Suprapubic skin (tissue), 4 donors: ENCODE results near the gene IGFBP7. TPM values are rescaled to one million over a fixed set of nuclear protein-coding genes. Genes with fewer than 3 reads are reported as not detected.

Source experiments
- DNase-seq, 2 donors: peaks; one replicate each; pipeline ENCODE4 v3.0.0-alpha.2; 2019; ENCODE audit warnings: low spot score in 2 of 2
- H3K27ac ChIP-seq: fragments of 200-600 bp; sonication (generic); one replicate; pipeline ENCODE4 v1.5.1; 2019
- H3K27me3 ChIP-seq: fragments of 200-600 bp; sonication (generic); one replicate; pipeline ENCODE4 v1.5.1; 2019
- H3K36me3 ChIP-seq: fragments of 200-600 bp; sonication (generic); one replicate; pipeline ENCODE4 v1.5.1; 2019
- H3K4me1 ChIP-seq: fragments of 200-600 bp; sonication (generic); one replicate; pipeline ENCODE4 v1.5.1; 2019
- H3K4me3 ChIP-seq: fragments of 200-600 bp; sonication (generic); one replicate; pipeline ENCODE4 v1.5.1; 2019; ENCODE audit warnings: mild to moderate bottlenecking
- H3K9me3 ChIP-seq: fragments of 200-600 bp; sonication (generic); one replicate; pipeline ENCODE4 v1.5.1; 2019
- CTCF ChIP-seq, 2 donors: fragments of 200-600 bp in 1 of 2; fragments of 450-650 bp in 1 of 2; sonication (generic) in 1 of 2; IDR thresholded peaks; one replicate each; pipeline ENCODE4 v1.5.1; 2016 to 2019; ENCODE audit warnings: antibody characterized with exemption in 2 of 2, mild to moderate bottlenecking in 1 of 2, moderate library complexity in 1 of 2
- EP300 ChIP-seq: sonication (generic); formaldehyde crosslinking; IDR thresholded peaks from one replicate; pipeline ENCODE4 v1.6.1; 2017; ENCODE audit warnings: antibody characterized with exemption
- POLR2A ChIP-seq, 2 donors: fragments of 450-650 bp; IDR thresholded peaks; one replicate each; pipeline ENCODE4 v1.6.1; 2017; ENCODE audit warnings: antibody characterized with exemption in 2 of 2, mild to moderate bottlenecking in 2 of 2, moderate library complexity in 2 of 2
- POLR2AphosphoS5 ChIP-seq, 3 donors: sonication (generic); formaldehyde crosslinking; IDR thresholded peaks; one replicate each; pipeline ENCODE4 v1.6.1; 2017; ENCODE audit warnings: antibody characterized with exemption in 3 of 3
- WGBS: methylation state at CpG from one replicate; pipeline ENCODE4 v1.1.5; 2018; 5-methylcytosine and 5-hydroxymethylcytosine counted together
- total RNA-seq, 4 donors: library from RNA; depleted of rRNA; stranded (reverse); fragments of >200 nt; gene quantifications; one replicate each; pipeline ENCODE4 v1.1.0, GENCODE V29; 2016

The IGFBP7 gene
- total RNA-seq, 4 donors from 2014 or later: 85.3 to 152 (median 125) TPM

GRCh38 chr4:57044279-57044678 lies 65.9 kb downstream of the IGFBP7 start:
- DNase-seq: no peak
- H3K27ac ChIP-seq: peak overlapping the region; percentile 61
- no peaks in the 10 kb centered on the region for H3K9me3 ChIP-seq
- no peak overlapping the region for H3K4me3 ChIP-seq
- H3K36me3 ChIP-seq: no peaks in the 10 kb centered on the region
- 46% methylated on average over 1 of the region's 1 CpG for WGBS
- no peaks in the 10 kb centered on the region for H3K27me3 ChIP-seq
- no peak for TF ChIP-seq CTCF (IDR thresholded peaks at IDR 0.05)
- peaks cover 52% of the 10 kb centered on the region for H3K4me1 ChIP-seq

GRCh38 chr4:57043347-57044251 lies 66.6 kb downstream of the IGFBP7 start:
- H3K27ac ChIP-seq: peak overlapping the region; percentile 61
- DNase-seq: no peak
- 37% methylated on average over 6 of the region's 6 CpGs for WGBS
- no peaks in the 10 kb centered on the region for H3K9me3 ChIP-seq
- no peaks in the 10 kb centered on the region for H3K36me3 ChIP-seq
- no peak for TF ChIP-seq POLR2AphosphoS5 (IDR thresholded peaks at IDR 0.05)
- no peak for TF ChIP-seq CTCF (IDR thresholded peaks at IDR 0.05)
- TF ChIP-seq EP300: no peak
- no peak for TF ChIP-seq POLR2A (IDR thresholded peaks at IDR 0.05)
- H3K4me3 ChIP-seq: no peak overlapping the region
- H3K4me1 ChIP-seq: peaks cover 48% of the 10 kb centered on the region
- no peaks in the 10 kb centered on the region for H3K27me3 ChIP-seq

- no peaks in the 10 kb centered on the region for H3K27me3 ChIP-seq
- no peaks in the 10 kb centered on the region for H3K36me3 ChIP-seq
- peak overlapping the region; percentile 61 for H3K27ac ChIP-seq
- no peak overlapping the region for H3K4me3 ChIP-seq
- H3K4me1 ChIP-seq: peaks cover 46% of the 10 kb centered on the region
- no peak for DNase-seq
- TF ChIP-seq POLR2A (IDR thresholded peaks at IDR 0.05): no peak
- no peak for TF ChIP-seq EP300
- no peak for TF ChIP-seq POLR2AphosphoS5 (IDR thresholded peaks at IDR 0.05)
- TF ChIP-seq CTCF (IDR thresholded peaks at IDR 0.05): no peak
- 62% methylated on average over 5 of the region's 5 CpGs for WGBS
- H3K9me3 ChIP-seq: no peaks in the 10 kb centered on the region
Measured at GRCh38 chr4:57042711-57043169, 67.4 kb downstream of the IGFBP7 start.

- 60% methylated on average over 1 of the region's 1 CpG for WGBS
- no peak overlapping the region for H3K27ac ChIP-seq
- no peaks in the 10 kb centered on the region for H3K36me3 ChIP-seq
- no peak for DNase-seq
- no peaks in the 10 kb centered on the region for H3K9me3 ChIP-seq
- peaks cover 46% of the 10 kb centered on the region for H3K4me1 ChIP-seq
- H3K27me3 ChIP-seq: no peaks in the 10 kb centered on the region
- H3K4me3 ChIP-seq: no peak overlapping the region
- no peak for TF ChIP-seq CTCF (IDR thresholded peaks at IDR 0.05)
- TF ChIP-seq POLR2AphosphoS5 (IDR thresholded peaks at IDR 0.05): no peak
- TF ChIP-seq POLR2A (IDR thresholded peaks at IDR 0.05): no peak
- no peak for TF ChIP-seq EP300
Measured at GRCh38 chr4:57041020-57041419, 69.2 kb downstream of the IGFBP7 start.

GRCh38 chr4:57040510-57040909 lies 69.7 kb downstream of the IGFBP7 start:
- H3K27me3 ChIP-seq: no peaks in the 10 kb centered on the region
- H3K27ac ChIP-seq: no peak overlapping the region
- H3K36me3 ChIP-seq: no peaks in the 10 kb centered on the region
- H3K4me1 ChIP-seq: peaks cover 44% of the 10 kb centered on the region
- no peak for DNase-seq
- no peak overlapping the region for H3K4me3 ChIP-seq
- WGBS: 69% methylated on average over 6 of the region's 6 CpGs
- no peak for TF ChIP-seq POLR2A (IDR thresholded peaks at IDR 0.05)
- no peak for TF ChIP-seq CTCF (IDR thresholded peaks at IDR 0.05)
- TF ChIP-seq EP300: no peak
- TF ChIP-seq POLR2AphosphoS5 (IDR thresholded peaks at IDR 0.05): no peak
- H3K9me3 ChIP-seq: no peaks in the 10 kb centered on the region
